ENCODE data around the gene ACOT13. TPM values are rescaled to one million over a fixed set of nuclear protein-coding genes. Genes with fewer than 3 reads are reported as not detected.
"Not testable (repeated sequence)": the region's sequence is repeated elsewhere in the genome, so short reads cannot be mapped to it uniquely, and the experiment has no call there.

ACOT13 gene
- 10 to 100 TPM; 19.6 to 28.5 (median 22.1) TPM for total RNA-seq

GRCh38 chr6:24666641-24667377, at the start of gene ACOT13, which contains the start of gene TDP2:
Gene ACOT13 (plus strand): TSS chr6:24667077. CDS start chr6:24667264, 187 bp downstream.
Gene TDP2 (minus strand): TSS chr6:24666899. CDS start chr6:24666862, 37 bp downstream.
- Mint-ChIP-seq H3K4me3 (peak within 1 kb of the TSS; percentile 99), H3K9me3 (peaks cover 5% of the 10 kb centered on the region), H3K36me3 (ENCODE audit: insufficient read depth) (peaks cover 31% of the 10 kb centered on the region), H3K4me1 (ENCODE audit: low read depth) (peaks cover 45% of the 10 kb centered on the region), H3K27me3 (ENCODE audit: low read depth) (no peaks in the 10 kb centered on the region)
- peak; percentile 95 to 96 for ATAC-seq
- DNase-seq: peak; percentile 94

GRCh38 chr6:24619661-24620060, 47.2 kb upstream of the ACOT13 start:
- Mint-ChIP-seq H3K36me3 (ENCODE audit: insufficient read depth) (no peaks in the 10 kb centered on the region), H3K27me3 (ENCODE audit: low read depth) (peaks cover 2% of the 10 kb centered on the region), H3K4me3 (no peak overlapping the region), H3K4me1 (ENCODE audit: low read depth) (no peaks in the 10 kb centered on the region), H3K9me3 (no peaks in the 10 kb centered on the region)
- no peak for DNase-seq
- ATAC-seq: no peak

- no peak overlapping the region for H3K4me3 Mint-ChIP-seq
- DNase-seq: no peak
- no peaks in the 10 kb centered on the region for H3K4me1 Mint-ChIP-seq (ENCODE audit: low read depth)
- no peaks in the 10 kb centered on the region for H3K36me3 Mint-ChIP-seq (ENCODE audit: insufficient read depth)
- ATAC-seq: no peak
- no peaks in the 10 kb centered on the region for H3K9me3 Mint-ChIP-seq
- peaks cover 2% of the 10 kb centered on the region for H3K27me3 Mint-ChIP-seq (ENCODE audit: low read depth)
Measured at GRCh38 chr6:24620637-24621036, 46.2 kb upstream of the ACOT13 start.

GRCh38 chr6:24621626-24622289, 45.1 kb upstream of the ACOT13 start:
- Mint-ChIP-seq H3K36me3 (ENCODE audit: insufficient read depth) (no peaks in the 10 kb centered on the region), H3K4me3 (no peak overlapping the region), H3K9me3 (no peaks in the 10 kb centered on the region), H3K4me1 (ENCODE audit: low read depth) (no peaks in the 10 kb centered on the region), H3K27me3 (ENCODE audit: low read depth) (peaks cover 2% of the 10 kb centered on the region)
- ATAC-seq: no peak
- DNase-seq: no peak

GRCh38 chr6:24630856-24631505, 35.9 kb upstream of the ACOT13 start:
- H3K4me1 Mint-ChIP-seq (ENCODE audit: low read depth): no peaks in the 10 kb centered on the region
- DNase-seq (no peak), ATAC-seq (no peak)
- H3K36me3 Mint-ChIP-seq (ENCODE audit: insufficient read depth): no peaks in the 10 kb centered on the region
- no peak overlapping the region for H3K4me3 Mint-ChIP-seq
- H3K27me3 Mint-ChIP-seq (ENCODE audit: low read depth): peaks cover 20% of the 10 kb centered on the region
- H3K9me3 Mint-ChIP-seq: no peaks in the 10 kb centered on the region

- DNase-seq (no peak), ATAC-seq (no peak)
- no peaks in the 10 kb centered on the region for H3K36me3 Mint-ChIP-seq (ENCODE audit: insufficient read depth)
- H3K9me3 Mint-ChIP-seq: no peaks in the 10 kb centered on the region
- H3K4me1 Mint-ChIP-seq (ENCODE audit: low read depth): no peaks in the 10 kb centered on the region
- no peak overlapping the region for H3K4me3 Mint-ChIP-seq
- peaks cover 25% of the 10 kb centered on the region for H3K27me3 Mint-ChIP-seq (ENCODE audit: low read depth)
Measured at GRCh38 chr6:24631671-24632070, 35.2 kb upstream of the ACOT13 start.

- H3K4me3 Mint-ChIP-seq: no peak overlapping the region
- no peak for ATAC-seq
- DNase-seq: no peak
- H3K36me3 Mint-ChIP-seq (ENCODE audit: insufficient read depth): no peaks in the 10 kb centered on the region
- no peaks in the 10 kb centered on the region for H3K4me1 Mint-ChIP-seq (ENCODE audit: low read depth)
- no peaks in the 10 kb centered on the region for H3K9me3 Mint-ChIP-seq
- peaks cover 25% of the 10 kb centered on the region for H3K27me3 Mint-ChIP-seq (ENCODE audit: low read depth)
Measured at GRCh38 chr6:24632573-24632972, 34.3 kb upstream of the ACOT13 start.

- no peaks in the 10 kb centered on the region for H3K36me3 Mint-ChIP-seq (ENCODE audit: insufficient read depth)
- H3K4me1 Mint-ChIP-seq (ENCODE audit: low read depth): no peaks in the 10 kb centered on the region
- peaks cover 43% of the 10 kb centered on the region for H3K27me3 Mint-ChIP-seq (ENCODE audit: low read depth)
- ATAC-seq: no peak
- no peak overlapping the region for H3K4me3 Mint-ChIP-seq
- peaks cover 5% of the 10 kb centered on the region for H3K9me3 Mint-ChIP-seq
- DNase-seq: no peak
Measured at GRCh38 chr6:24636681-24637080, 30.2 kb upstream of the ACOT13 start.

- Mint-ChIP-seq H3K27me3 (ENCODE audit: low read depth) (peaks cover 49% of the 10 kb centered on the region), H3K36me3 (ENCODE audit: insufficient read depth) (no peaks in the 10 kb centered on the region), H3K4me3 (no peak overlapping the region), H3K4me1 (ENCODE audit: low read depth) (no peaks in the 10 kb centered on the region), H3K9me3 (peaks cover 5% of the 10 kb centered on the region)
- no peak for ATAC-seq
- no peak for DNase-seq
Measured at GRCh38 chr6:24640166-24640565, 26.7 kb upstream of the ACOT13 start.

GRCh38 chr6:24640631-24641030, 26.2 kb upstream of the ACOT13 start:
- peaks cover 50% of the 10 kb centered on the region for H3K27me3 Mint-ChIP-seq (ENCODE audit: low read depth)
- not testable (repeated sequence) for ATAC-seq; H3K4me3 Mint-ChIP-seq; H3K36me3 Mint-ChIP-seq (ENCODE audit: insufficient read depth); H3K9me3 Mint-ChIP-seq; H3K4me1 Mint-ChIP-seq (ENCODE audit: low read depth); DNase-seq

GRCh38 chr6:24642061-24642460, 24.8 kb upstream of the ACOT13 start:
- ATAC-seq (no peak), DNase-seq (no peak)
- no peak overlapping the region for H3K4me3 Mint-ChIP-seq
- peaks cover 5% of the 10 kb centered on the region for H3K4me1 Mint-ChIP-seq (ENCODE audit: low read depth)
- H3K36me3 Mint-ChIP-seq (ENCODE audit: insufficient read depth): no peaks in the 10 kb centered on the region
- H3K27me3 Mint-ChIP-seq (ENCODE audit: low read depth): peaks cover 44% of the 10 kb centered on the region
- peaks cover 5% of the 10 kb centered on the region for H3K9me3 Mint-ChIP-seq

GRCh38 chr6:24643920-24644319, 23.0 kb upstream of the ACOT13 start:
- Mint-ChIP-seq H3K4me3 (no peak overlapping the region), H3K9me3 (peaks cover 4% of the 10 kb centered on the region), H3K4me1 (ENCODE audit: low read depth) (peaks cover 5% of the 10 kb centered on the region), H3K36me3 (ENCODE audit: insufficient read depth) (no peaks in the 10 kb centered on the region), H3K27me3 (ENCODE audit: low read depth) (peaks cover 37% of the 10 kb centered on the region)
- DNase-seq (no peak), ATAC-seq (no peak)

GRCh38 chr6:24644377-24644776, 22.5 kb upstream of the ACOT13 start:
- H3K9me3 Mint-ChIP-seq: no peaks in the 10 kb centered on the region
- no peak for ATAC-seq
- no peak overlapping the region for H3K4me3 Mint-ChIP-seq
- H3K4me1 Mint-ChIP-seq (ENCODE audit: low read depth): peaks cover 5% of the 10 kb centered on the region
- H3K36me3 Mint-ChIP-seq (ENCODE audit: insufficient read depth): no peaks in the 10 kb centered on the region
- peaks cover 34% of the 10 kb centered on the region for H3K27me3 Mint-ChIP-seq (ENCODE audit: low read depth)
- DNase-seq: no peak

- DNase-seq (no peak), ATAC-seq (no peak)
- Mint-ChIP-seq H3K4me1 (ENCODE audit: low read depth) (peaks cover 5% of the 10 kb centered on the region), H3K27me3 (ENCODE audit: low read depth) (peaks cover 20% of the 10 kb centered on the region), H3K9me3 (no peaks in the 10 kb centered on the region), H3K4me3 (peak overlapping the region; percentile 88), H3K36me3 (ENCODE audit: insufficient read depth) (peaks cover 5% of the 10 kb centered on the region)
Measured at GRCh38 chr6:24646771-24647170, 20.1 kb upstream of the ACOT13 start.
